PC-9 (cell line): Measurements from ENCODE around the gene MFNG.

Experiments
- EZH2 ChIP-seq: fragments of 200-600 bp; sonication (generic); IDR thresholded peaks from 2 replicates; pipeline ENCODE4 v1.8.0; 2017; ENCODE audit warnings: antibody characterized with exemption, low read depth
- TF ChIP-seq, protein P1 (sequence below): fragments of 200-600 bp; sonication (generic); conservative IDR thresholded peaks from 2 replicates; pipeline ENCODE4 v1.6.1; 2017; ENCODE audit warnings: mixed run types, antibody characterized with exemption, mild to moderate bottlenecking, moderate library complexity

DNA sequence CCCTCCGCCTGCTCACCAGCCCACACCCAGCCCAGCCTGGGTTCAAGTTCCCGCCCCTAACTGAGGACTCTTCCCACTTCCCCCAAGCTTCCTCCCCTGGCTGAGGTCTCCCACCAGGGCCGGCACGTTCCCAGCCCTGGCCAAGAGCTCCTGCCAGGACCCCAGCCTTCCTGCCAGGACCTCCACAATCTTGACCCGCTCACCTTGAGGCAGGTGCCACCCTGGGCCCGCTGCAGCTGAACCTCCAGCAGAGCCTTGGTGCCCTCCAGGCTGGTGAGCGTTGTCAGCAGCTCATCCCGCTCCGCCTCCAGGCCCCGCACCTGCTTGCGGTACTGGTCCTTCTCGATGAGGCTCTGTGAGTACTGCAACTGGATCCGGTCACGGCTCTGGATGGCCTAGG, 19.8 kb upstream of the MFNG start:
- TF ChIP-seq, protein P1, sequence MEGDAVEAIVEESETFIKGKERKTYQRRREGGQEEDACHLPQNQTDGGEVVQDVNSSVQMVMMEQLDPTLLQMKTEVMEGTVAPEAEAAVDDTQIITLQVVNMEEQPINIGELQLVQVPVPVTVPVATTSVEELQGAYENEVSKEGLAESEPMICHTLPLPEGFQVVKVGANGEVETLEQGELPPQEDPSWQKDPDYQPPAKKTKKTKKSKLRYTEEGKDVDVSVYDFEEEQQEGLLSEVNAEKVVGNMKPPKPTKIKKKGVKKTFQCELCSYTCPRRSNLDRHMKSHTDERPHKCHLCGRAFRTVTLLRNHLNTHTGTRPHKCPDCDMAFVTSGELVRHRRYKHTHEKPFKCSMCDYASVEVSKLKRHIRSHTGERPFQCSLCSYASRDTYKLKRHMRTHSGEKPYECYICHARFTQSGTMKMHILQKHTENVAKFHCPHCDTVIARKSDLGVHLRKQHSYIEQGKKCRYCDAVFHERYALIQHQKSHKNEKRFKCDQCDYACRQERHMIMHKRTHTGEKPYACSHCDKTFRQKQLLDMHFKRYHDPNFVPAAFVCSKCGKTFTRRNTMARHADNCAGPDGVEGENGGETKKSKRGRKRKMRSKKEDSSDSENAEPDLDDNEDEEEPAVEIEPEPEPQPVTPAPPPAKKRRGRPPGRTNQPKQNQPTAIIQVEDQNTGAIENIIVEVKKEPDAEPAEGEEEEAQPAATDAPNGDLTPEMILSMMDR: no peak
- TF ChIP-seq EZH2: no peak
